ENCODE data around the gene SLC18B1.

The SLC18B1 gene

GRCh38 chr6:132816660-132817059, 18.2 kb upstream of the SLC18B1 start:
- Histone ChIP-seq H3K27ac (ENCODE audit: low read length) (no peak overlapping the region), H3K36me3 (ENCODE audit: control insufficient read depth in 1 of 2, insufficient read depth in 2 of 2, low read length in 2 of 2) (peaks cover 37 to 38% of the 10 kb centered on the region in 2 donors), H3K4me3 (ENCODE audit: low read depth in 1 of 2, low read length in 2 of 2) (peak overlapping the region; percentile 66 to 99), H3K27me3 (ENCODE audit: low read depth, low read length) (no peaks in the 10 kb centered on the region), H3K4me1 (ENCODE audit: control insufficient read depth in 1 of 2, insufficient read depth in 2 of 2, low read length in 2 of 2) (peaks cover 16 to 39% of the 10 kb centered on the region in 2 donors), H3K9me3 (ENCODE audit: control insufficient read depth in 1 of 2, low read length in 2 of 2) (no peaks in the 10 kb centered on the region)

GRCh38 chr6:132814716-132815570, 16.5 kb upstream of the SLC18B1 start:
- Histone ChIP-seq H3K27me3 (ENCODE audit: low read depth, low read length) (no peaks in the 10 kb centered on the region), H3K36me3 (ENCODE audit: control insufficient read depth in 1 of 2, insufficient read depth in 2 of 2, low read length in 2 of 2) (peaks cover 37 to 38% of the 10 kb centered on the region in 2 donors), H3K9me3 (ENCODE audit: control insufficient read depth in 1 of 2, low read length in 2 of 2) (no peaks in the 10 kb centered on the region), H3K4me1 (ENCODE audit: control insufficient read depth in 1 of 2, insufficient read depth in 2 of 2, low read length in 2 of 2) (peaks cover 16 to 39% of the 10 kb centered on the region in 2 donors), H3K4me3 (ENCODE audit: low read depth in 1 of 2, low read length in 2 of 2) (peak overlapping the region; percentile 66 to 99), H3K27ac (ENCODE audit: low read length) (peak overlapping the region; percentile 85)

- Histone ChIP-seq H3K36me3 (ENCODE audit: control insufficient read depth in 1 of 2, insufficient read depth in 2 of 2, low read length in 2 of 2) (peaks cover 22 to 27% of the 10 kb centered on the region in 2 donors), H3K27ac (ENCODE audit: low read length) (peak overlapping the region; percentile 95)
Measured at GRCh38 chr6:132813173-132813856, 14.9 kb upstream of the SLC18B1 start.

GRCh38 chr6:132812756-132813172, 14.3 kb upstream of the SLC18B1 start:
- Histone ChIP-seq H3K27me3 (ENCODE audit: low read depth, low read length) (no peaks in the 10 kb centered on the region), H3K36me3 (ENCODE audit: control insufficient read depth in 1 of 2, insufficient read depth in 2 of 2, low read length in 2 of 2) (peaks cover 16 to 21% of the 10 kb centered on the region in 2 donors), H3K27ac (ENCODE audit: low read length) (peak overlapping the region; percentile 95), H3K9me3 (ENCODE audit: control insufficient read depth in 1 of 2, low read length in 2 of 2) (no peaks in the 10 kb centered on the region), H3K4me1 (ENCODE audit: control insufficient read depth in 1 of 2, insufficient read depth in 2 of 2, low read length in 2 of 2) (peaks cover 16 to 34% of the 10 kb centered on the region in 2 donors), H3K4me3 (ENCODE audit: low read depth in 1 of 2, low read length in 2 of 2) (peak overlapping the region; percentile 66 to 94)

More at GRCh38 chr6:132813173-132813856, 14.9 kb upstream of the SLC18B1 start:
- no peaks in the 10 kb centered on the region for H3K27me3 ChIP-seq (ENCODE audit: low read depth, low read length)
- H3K4me1 ChIP-seq (ENCODE audit: control insufficient read depth in 1 of 2, insufficient read depth in 2 of 2, low read length in 2 of 2), result peaks cover 16 to 38% of the 10 kb centered on the region in 2 donors
- no peaks in the 10 kb centered on the region for H3K9me3 ChIP-seq (ENCODE audit: control insufficient read depth in 1 of 2, low read length in 2 of 2)
- peak overlapping the region; percentile 66 to 94 for H3K4me3 ChIP-seq (ENCODE audit: low read depth in 1 of 2, low read length in 2 of 2)

GRCh38 chr6:132812255-132812732, 13.9 kb upstream of the SLC18B1 start:
- H3K27ac ChIP-seq (ENCODE audit: low read length), result peak overlapping the region; percentile 95
- no peaks in the 10 kb centered on the region for H3K9me3 ChIP-seq (ENCODE audit: control insufficient read depth in 1 of 2, low read length in 2 of 2)
- H3K4me1 ChIP-seq (ENCODE audit: control insufficient read depth in 1 of 2, insufficient read depth in 2 of 2, low read length in 2 of 2), result peaks cover 16 to 30% of the 10 kb centered on the region in 2 donors
- H3K27me3 ChIP-seq (ENCODE audit: low read depth, low read length), result no peaks in the 10 kb centered on the region
- H3K36me3 ChIP-seq (ENCODE audit: control insufficient read depth in 1 of 2, insufficient read depth in 2 of 2, low read length in 2 of 2), result peaks cover 12 to 16% of the 10 kb centered on the region in 2 donors
- H3K4me3 ChIP-seq (ENCODE audit: low read depth in 1 of 2, low read length in 2 of 2), result peak overlapping the region; percentile 66 to 94

GRCh38 chr6:132811276-132811675, 12.8 kb upstream of the SLC18B1 start:
- Histone ChIP-seq H3K27ac (ENCODE audit: low read length) (no peak overlapping the region), H3K27me3 (ENCODE audit: low read depth, low read length) (no peaks in the 10 kb centered on the region), H3K9me3 (ENCODE audit: control insufficient read depth in 1 of 2, low read length in 2 of 2) (no peaks in the 10 kb centered on the region), H3K4me1 (ENCODE audit: control insufficient read depth in 1 of 2, insufficient read depth in 2 of 2, low read length in 2 of 2) (peaks cover 10 to 20% of the 10 kb centered on the region in 2 donors), H3K36me3 (ENCODE audit: control insufficient read depth in 1 of 2, insufficient read depth in 2 of 2, low read length in 2 of 2) (peaks cover 2 to 6% of the 10 kb centered on the region in 2 donors), H3K4me3 (ENCODE audit: low read depth in 1 of 2, low read length in 2 of 2) (no peak overlapping the region)

- no peak overlapping the region for H3K4me3 ChIP-seq (ENCODE audit: low read depth in 1 of 2, low read length in 2 of 2)
- H3K27me3 ChIP-seq (ENCODE audit: low read depth, low read length), result no peaks in the 10 kb centered on the region
- peaks cover 0 to 3% of the 10 kb centered on the region in 2 donors for H3K9me3 ChIP-seq (ENCODE audit: control insufficient read depth in 1 of 2, low read length in 2 of 2)
- H3K27ac ChIP-seq (ENCODE audit: low read length), result no peak overlapping the region
- no peaks in the 10 kb centered on the region for H3K36me3 ChIP-seq (ENCODE audit: control insufficient read depth in 1 of 2, insufficient read depth in 2 of 2, low read length in 2 of 2)
- no peaks in the 10 kb centered on the region for H3K4me1 ChIP-seq (ENCODE audit: control insufficient read depth in 1 of 2, insufficient read depth in 2 of 2, low read length in 2 of 2)
Measured at GRCh38 chr6:132805548-132805947, 7.1 kb upstream of the SLC18B1 start.

- no peak overlapping the region for H3K4me3 ChIP-seq (ENCODE audit: low read depth in 1 of 2, low read length in 2 of 2)
- H3K4me1 ChIP-seq (ENCODE audit: control insufficient read depth in 1 of 2, insufficient read depth in 2 of 2, low read length in 2 of 2), result no peaks in the 10 kb centered on the region
- H3K27ac ChIP-seq (ENCODE audit: low read length), result no peak overlapping the region
- H3K9me3 ChIP-seq (ENCODE audit: control insufficient read depth in 1 of 2, low read length in 2 of 2), result peaks cover 0 to 3% of the 10 kb centered on the region in 2 donors
- no peaks in the 10 kb centered on the region for H3K27me3 ChIP-seq (ENCODE audit: low read depth, low read length)
- H3K36me3 ChIP-seq (ENCODE audit: control insufficient read depth in 1 of 2, insufficient read depth in 2 of 2, low read length in 2 of 2), result no peaks in the 10 kb centered on the region
Measured at GRCh38 chr6:132804251-132804650, 5.8 kb upstream of the SLC18B1 start.

GRCh38 chr6:132800656-132801055, 2.2 kb upstream of the SLC18B1 start:
- H3K4me3 ChIP-seq (ENCODE audit: low read depth in 1 of 2, low read length in 2 of 2), result no peak overlapping the region
- no peaks in the 10 kb centered on the region for H3K27me3 ChIP-seq (ENCODE audit: low read depth, low read length)
- H3K4me1 ChIP-seq (ENCODE audit: control insufficient read depth in 1 of 2, insufficient read depth in 2 of 2, low read length in 2 of 2), result no peaks in the 10 kb centered on the region
- no peak overlapping the region for H3K27ac ChIP-seq (ENCODE audit: low read length)
- peaks cover 0 to 3% of the 10 kb centered on the region in 2 donors for H3K9me3 ChIP-seq (ENCODE audit: control insufficient read depth in 1 of 2, low read length in 2 of 2)
- peaks cover 0 to under 1% of the 10 kb centered on the region in 2 donors for H3K36me3 ChIP-seq (ENCODE audit: control insufficient read depth in 1 of 2, insufficient read depth in 2 of 2, low read length in 2 of 2)

GRCh38 chr6:132798869-132799538, 567 bp upstream of the SLC18B1 start:
- peak overlapping the region; percentile 90 to 94 for H3K4me3 ChIP-seq (ENCODE audit: low read depth in 1 of 2, low read length in 2 of 2)
- peak overlapping the region; percentile 70 for H3K27ac ChIP-seq (ENCODE audit: low read length)
- peaks cover 0 to 10% of the 10 kb centered on the region in 2 donors for H3K36me3 ChIP-seq (ENCODE audit: control insufficient read depth in 1 of 2, insufficient read depth in 2 of 2, low read length in 2 of 2)

GRCh38 chr6:132795461-132795860, 3.0 kb downstream of the SLC18B1 start:
- no peaks in the 10 kb centered on the region for H3K27me3 ChIP-seq (ENCODE audit: low read depth, low read length)
- H3K4me1 ChIP-seq (ENCODE audit: control insufficient read depth in 1 of 2, insufficient read depth in 2 of 2, low read length in 2 of 2), result no peaks in the 10 kb centered on the region
- no peak overlapping the region for H3K4me3 ChIP-seq (ENCODE audit: low read depth in 1 of 2, low read length in 2 of 2)
- no peaks in the 10 kb centered on the region for H3K9me3 ChIP-seq (ENCODE audit: control insufficient read depth in 1 of 2, low read length in 2 of 2)
- peaks cover 0 to 10% of the 10 kb centered on the region in 2 donors for H3K36me3 ChIP-seq (ENCODE audit: control insufficient read depth in 1 of 2, insufficient read depth in 2 of 2, low read length in 2 of 2)
- H3K27ac ChIP-seq (ENCODE audit: low read length), result no peak overlapping the region

More at GRCh38 chr6:132798869-132799538, 567 bp upstream of the SLC18B1 start:
- Histone ChIP-seq H3K4me1 (ENCODE audit: control insufficient read depth in 1 of 2, insufficient read depth in 2 of 2, low read length in 2 of 2) (no peaks in the 10 kb centered on the region), H3K9me3 (ENCODE audit: control insufficient read depth in 1 of 2, low read length in 2 of 2) (peaks cover 0 to 3% of the 10 kb centered on the region in 2 donors), H3K27me3 (ENCODE audit: low read depth, low read length) (no peaks in the 10 kb centered on the region)

Data from muscle layer of duodenum (tissue), 2 donors.